Measurements from ENCODE around the gene ZNF212.

DNA sequence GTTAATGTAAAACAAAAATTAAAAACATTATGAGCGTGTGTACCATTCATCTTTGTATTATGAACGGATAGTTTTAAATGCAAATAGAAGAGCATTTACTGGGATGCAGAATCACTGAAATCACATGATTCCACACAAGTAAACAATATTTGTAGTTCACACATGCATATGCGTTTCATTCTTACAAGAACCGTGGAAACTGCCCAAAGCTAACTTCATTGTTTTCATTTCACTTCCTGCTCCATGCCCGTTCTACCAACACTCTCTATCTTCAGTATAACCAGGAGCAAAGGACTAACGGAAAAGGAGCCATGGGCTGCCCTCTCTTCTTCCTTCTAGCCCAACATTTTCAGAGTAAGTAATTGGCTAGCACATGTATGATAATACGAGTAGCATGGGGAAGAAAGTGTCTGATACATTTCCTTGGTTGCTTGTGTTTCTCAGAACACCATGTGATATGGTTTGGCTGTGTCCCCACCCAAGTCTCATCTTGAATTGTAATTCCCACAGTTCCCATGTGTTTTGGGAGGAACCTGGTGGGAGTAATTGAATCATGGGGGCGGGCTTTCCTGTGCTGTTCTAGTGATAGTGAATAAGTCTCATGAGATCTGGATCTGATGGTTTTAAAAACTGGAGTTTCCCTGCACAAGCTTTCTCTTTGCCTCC lies 61.3 kb downstream of the ZNF212 start:
- TF ChIP-seq PRDM10 (tag by site-specific recombination; IDR thresholded peaks at IDR 0.05) (no peak), CTCF (tag by site-specific recombination; IDR thresholded peaks at IDR 0.05) (no peak), ZNF391 (tag by site-specific recombination; IDR thresholded peaks at IDR 0.05; ENCODE audit: borderline replicate concordance, low read depth) (no peak), KLF7 (tag by site-specific recombination; IDR thresholded peaks at IDR 0.05; ENCODE audit: borderline replicate concordance) (no peak), ZNF350 (tag by site-specific recombination; IDR thresholded peaks at IDR 0.05) (no peak), ZBTB17 (tag by site-specific recombination; IDR thresholded peaks at IDR 0.05) (no peak), ZFHX2 (tag by site-specific recombination; conservative IDR thresholded peaks at IDR 0.05) (no peak), ZNF433 (tag by site-specific recombination; IDR thresholded peaks at IDR 0.05; ENCODE audit: low read depth) (no peak), REST (tag by site-specific recombination; IDR thresholded peaks at IDR 0.05) (no peak), SETDB1 (IDR thresholded peaks at IDR 0.05; ENCODE audit: insufficient read length, low read length) (no peak), ZNF530 (tag by site-specific recombination; IDR thresholded peaks at IDR 0.05; ENCODE audit: low read depth) (no peak), MZF1 (tag by site-specific recombination; IDR thresholded peaks at IDR 0.05; ENCODE audit: borderline replicate concordance) (no peak)
- TF ChIP-seq, protein P1, sequence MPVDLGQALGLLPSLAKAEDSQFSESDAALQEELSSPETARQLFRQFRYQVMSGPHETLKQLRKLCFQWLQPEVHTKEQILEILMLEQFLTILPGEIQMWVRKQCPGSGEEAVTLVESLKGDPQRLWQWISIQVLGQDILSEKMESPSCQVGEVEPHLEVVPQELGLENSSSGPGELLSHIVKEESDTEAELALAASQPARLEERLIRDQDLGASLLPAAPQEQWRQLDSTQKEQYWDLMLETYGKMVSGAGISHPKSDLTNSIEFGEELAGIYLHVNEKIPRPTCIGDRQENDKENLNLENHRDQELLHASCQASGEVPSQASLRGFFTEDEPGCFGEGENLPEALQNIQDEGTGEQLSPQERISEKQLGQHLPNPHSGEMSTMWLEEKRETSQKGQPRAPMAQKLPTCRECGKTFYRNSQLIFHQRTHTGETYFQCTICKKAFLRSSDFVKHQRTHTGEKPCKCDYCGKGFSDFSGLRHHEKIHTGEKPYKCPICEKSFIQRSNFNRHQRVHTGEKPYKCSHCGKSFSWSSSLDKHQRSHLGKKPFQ (tag by site-specific recombination; IDR thresholded peaks at IDR 0.05): no peak
- TF ChIP-seq, protein P2, sequence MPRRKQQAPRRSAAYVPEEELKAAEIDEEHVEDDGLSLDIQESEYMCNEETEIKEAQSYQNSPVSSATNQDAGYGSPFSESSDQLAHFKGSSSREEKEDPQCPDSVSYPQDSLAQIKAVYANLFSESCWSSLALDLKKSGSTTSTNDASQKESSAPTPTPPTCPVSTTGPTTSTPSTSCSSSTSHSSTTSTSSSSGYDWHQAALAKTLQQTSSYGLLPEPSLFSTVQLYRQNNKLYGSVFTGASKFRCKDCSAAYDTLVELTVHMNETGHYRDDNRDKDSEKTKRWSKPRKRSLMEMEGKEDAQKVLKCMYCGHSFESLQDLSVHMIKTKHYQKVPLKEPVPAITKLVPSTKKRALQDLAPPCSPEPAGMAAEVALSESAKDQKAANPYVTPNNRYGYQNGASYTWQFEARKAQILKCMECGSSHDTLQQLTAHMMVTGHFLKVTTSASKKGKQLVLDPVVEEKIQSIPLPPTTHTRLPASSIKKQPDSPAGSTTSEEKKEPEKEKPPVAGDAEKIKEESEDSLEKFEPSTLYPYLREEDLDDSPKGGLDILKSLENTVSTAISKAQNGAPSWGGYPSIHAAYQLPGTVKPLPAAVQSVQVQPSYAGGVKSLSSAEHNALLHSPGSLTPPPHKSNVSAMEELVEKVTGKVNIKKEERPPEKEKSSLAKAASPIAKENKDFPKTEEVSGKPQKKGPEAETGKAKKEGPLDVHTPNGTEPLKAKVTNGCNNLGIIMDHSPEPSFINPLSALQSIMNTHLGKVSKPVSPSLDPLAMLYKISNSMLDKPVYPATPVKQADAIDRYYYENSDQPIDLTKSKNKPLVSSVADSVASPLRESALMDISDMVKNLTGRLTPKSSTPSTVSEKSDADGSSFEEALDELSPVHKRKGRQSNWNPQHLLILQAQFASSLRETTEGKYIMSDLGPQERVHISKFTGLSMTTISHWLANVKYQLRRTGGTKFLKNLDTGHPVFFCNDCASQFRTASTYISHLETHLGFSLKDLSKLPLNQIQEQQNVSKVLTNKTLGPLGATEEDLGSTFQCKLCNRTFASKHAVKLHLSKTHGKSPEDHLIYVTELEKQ (tag by site-specific recombination; IDR thresholded peaks at IDR 0.05; ENCODE audit: borderline replicate concordance): no peak

Measured in HEK293 (cell line).